Motor neuron (in vitro differentiated cells): ENCODE results near the gene LRRC8B. TPM values are rescaled to one million over a fixed set of nuclear protein-coding genes. Genes with fewer than 3 reads are reported as not detected.
A peak's percentile ranks its signal among the peaks of the same experiment; 100 is the strongest.
"Not testable (repeated sequence)": the region's sequence is repeated elsewhere in the genome, so short reads cannot be mapped to it uniquely, and the experiment has no call there.

Source experiments
- ATAC-seq, 8 experiments: fragments of 200-7000 bp; cut with Tn5 transposase; replicated peaks in 6 of 8; 2 replicates each; pipeline ENCODE4 v1.8.0; 2021; ENCODE audit warnings: mild to moderate bottlenecking in 8 of 8, moderate library complexity in 8 of 8
- H3K27ac ChIP-seq, 2 donors: fragments of 250-450 bp; sonication (Bioruptor Pico); 2 replicates each; pipeline ENCODE4 v1.9.0; 2021; ENCODE audit warnings: antibody characterized with exemption in 2 of 2, mild to moderate bottlenecking in 2 of 2, moderate library complexity in 1 of 2
- H3K4me1 ChIP-seq, 2 donors: fragments of 250-450 bp; sonication (Bioruptor Pico); replicated peaks in 1 of 2; 2 replicates each; pipeline ENCODE4 v1.6.1; 2021; ENCODE audit warnings: antibody characterized with exemption in 2 of 2, mild to moderate bottlenecking in 2 of 2, moderate library complexity in 1 of 2
- H3K4me3 ChIP-seq, 5 donors: fragments of 250-450 bp; sonication (Bioruptor Pico); 2 replicates each; pipeline ENCODE4 v1.9.0; 2021; ENCODE audit warnings: antibody characterized with exemption in 5 of 5, mild to moderate bottlenecking in 5 of 5, moderate library complexity in 4 of 5
- WGBS, 10 experiments: fragments of 450-650 bp; shearing (Covaris generic); methylation state at CpG; one replicate each; pipeline ENCODE4 v1.0.0; 2022; 5-methylcytosine and 5-hydroxymethylcytosine counted together
- in situ Hi-C, 9 experiments: fragments of 400-800 bp; cut with MboI; loops; one replicate each; pipeline ENCODE4 v1.15.0; 2021; ENCODE audit warnings: low sequenced_read_pairs in 9 of 9, low pct_unique_long_range_greater_than_20kb in 2 of 9; ENCODE audit not compliant: unreplicated experiment in 9 of 9
- total RNA-seq, 8 experiments: library from RNA; unstranded; fragments of 300-600 nt; gene quantifications; 2 replicates each; pipeline versions ENCODE4 v1.2.3 to v1.2.4, GENCODE V29; 2022

LRRC8B gene
- total RNA-seq, 8 experiments from 2014 or later = 4.2 to 37.3 (median 16.5) TPM

DNA sequence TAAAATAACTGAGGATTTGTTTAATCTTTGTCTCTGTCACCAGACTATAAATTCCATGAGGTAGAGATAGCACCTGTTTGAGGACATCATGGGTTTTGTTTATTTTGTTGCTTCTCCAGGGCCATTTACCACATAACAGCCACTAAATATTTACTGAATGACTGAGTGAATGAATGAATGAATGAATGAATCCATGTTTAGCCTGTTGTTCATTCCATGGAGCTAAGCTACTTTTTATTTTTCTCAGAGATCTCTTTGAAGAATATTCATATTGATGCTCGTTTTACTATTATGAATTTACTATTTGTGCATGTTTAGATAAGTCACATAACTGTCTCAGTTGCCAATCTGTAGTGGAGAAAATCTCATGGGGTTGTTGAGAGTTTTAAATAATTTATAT lies 17.7 kb downstream of the LRRC8B start:
- 13 to 100% (median 100%) methylated on average over 1 of the region's 1 CpG; no CpG with 5 or more reads in 3 of the 10 experiments for WGBS, 10 experiments
- peaks cover 14 to 16% of the 10 kb centered on the region in 2 donors for H3K4me1 ChIP-seq
- no peak for ATAC-seq
- in situ Hi-C loops = no loop called here
- H3K27ac ChIP-seq = no peak overlapping the region
- no peak overlapping the region for H3K4me3 ChIP-seq

- ATAC-seq, H3K27ac ChIP-seq, H3K4me3 ChIP-seq, in situ Hi-C loops: not testable (repeated sequence)
- 100% methylated on average over 1 of the region's 1 CpG; no CpG with 5 or more reads in 8 of the 10 experiments for WGBS, 10 experiments
- peaks cover 18 to 22% of the 10 kb centered on the region in 2 donors for H3K4me1 ChIP-seq
These were observed 19.0 kb downstream of the LRRC8B start for GRCh38 chr1:89543632-89544031.

GRCh38 chr1:89545264-89546038 lies 20.8 kb downstream of the LRRC8B start:
- H3K4me1 ChIP-seq = peaks cover 12 to 17% of the 10 kb centered on the region in 2 donors
- 74 to 100% (median 96%) methylated on average over 1 to 6 of the region's 6 CpGs; no CpG with 5 or more reads in 1 of the 10 experiments for WGBS, 10 experiments
- no peak overlapping the region for H3K27ac ChIP-seq
- H3K4me3 ChIP-seq = no peak overlapping the region
- in situ Hi-C loops = no loop called here
- no peak for ATAC-seq

DNA sequence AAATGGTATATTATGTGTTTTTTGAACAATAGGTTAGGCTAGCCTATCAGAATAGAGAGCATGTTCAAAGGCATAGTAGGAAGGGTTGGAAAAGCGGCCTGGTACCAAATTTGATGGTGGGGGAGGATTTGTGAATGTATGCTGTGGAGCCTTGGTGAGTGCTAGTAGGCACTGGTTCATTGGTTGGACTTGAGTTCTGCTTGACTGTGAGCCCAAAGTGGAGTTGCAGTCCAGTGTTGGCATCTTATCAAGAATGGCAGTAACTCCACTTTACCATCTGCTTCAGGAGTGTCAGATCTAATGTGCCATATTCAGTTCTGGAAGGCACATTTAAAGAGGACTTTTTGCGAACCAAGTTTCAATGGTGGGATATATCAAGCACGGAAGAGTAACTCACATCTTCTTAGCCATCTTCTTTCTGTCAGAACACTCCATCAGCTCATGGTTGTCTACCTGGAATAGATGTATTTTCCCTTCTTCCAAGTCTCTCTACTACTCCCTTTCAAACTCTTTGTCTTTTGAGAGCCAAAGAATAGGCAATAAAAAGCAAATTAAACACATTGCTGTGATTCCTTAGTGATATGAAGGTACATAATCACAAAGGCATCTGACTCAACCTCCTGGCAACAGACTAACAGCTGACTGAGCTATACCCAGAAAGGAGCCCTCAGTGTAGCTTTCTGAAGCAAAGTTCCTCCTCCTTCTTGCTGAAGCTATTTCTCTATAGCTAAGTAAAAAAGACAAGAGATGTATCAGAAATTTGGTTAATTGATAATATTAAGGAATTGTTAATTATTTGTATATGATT lies 21.7 kb downstream of the LRRC8B start:
- ATAC-seq = peak in 3 of 8 experiments; percentile 34 to 66 (median 37)
- Histone ChIP-seq H3K27ac (no peak overlapping the region), H3K4me1 (peaks cover 12 to 17% of the 10 kb centered on the region in 2 donors), H3K4me3 (no peak overlapping the region)
- 80 to 100% (median 100%) methylated on average over 1 to 3 of the region's 3 CpGs; no CpG with 5 or more reads in 3 of the 10 experiments for WGBS, 10 experiments
- in situ Hi-C loops = no loop called here

DNA sequence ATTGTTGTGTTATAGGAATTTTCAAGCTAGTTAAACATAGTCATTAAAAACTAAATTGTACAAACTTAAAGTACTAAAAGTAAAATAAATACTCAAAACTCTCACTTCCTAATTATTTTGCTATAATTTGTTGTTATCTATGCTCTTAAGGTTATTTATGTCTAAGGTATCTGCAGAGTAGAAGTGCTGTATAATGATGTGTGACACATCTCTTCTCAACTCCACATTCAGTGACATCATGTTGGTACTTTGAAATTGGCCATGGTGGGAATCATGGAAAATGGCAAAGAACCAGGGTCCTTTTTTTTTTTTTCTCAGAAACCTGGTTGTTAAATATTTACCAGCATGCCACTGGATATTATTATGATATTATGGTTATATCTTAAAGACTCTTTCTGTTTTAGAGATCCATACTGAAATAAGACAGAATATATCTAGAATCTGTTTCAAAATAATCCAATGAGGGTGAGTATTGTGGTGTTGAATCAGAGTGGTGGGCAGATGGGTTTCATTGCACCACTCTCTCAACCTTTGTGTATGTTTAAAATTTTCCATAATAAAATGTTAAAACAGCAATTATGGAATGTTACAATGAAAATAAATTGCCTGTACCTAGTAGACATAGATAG lies 22.4 kb downstream of the LRRC8B start:
- ATAC-seq = peak in 1 of 8 experiments; percentile 4
- in situ Hi-C loops = no loop called here
- H3K27ac ChIP-seq = no peak overlapping the region
- no peak overlapping the region for H3K4me3 ChIP-seq
- peaks cover 12 to 21% of the 10 kb centered on the region in 2 donors for H3K4me1 ChIP-seq

DNA sequence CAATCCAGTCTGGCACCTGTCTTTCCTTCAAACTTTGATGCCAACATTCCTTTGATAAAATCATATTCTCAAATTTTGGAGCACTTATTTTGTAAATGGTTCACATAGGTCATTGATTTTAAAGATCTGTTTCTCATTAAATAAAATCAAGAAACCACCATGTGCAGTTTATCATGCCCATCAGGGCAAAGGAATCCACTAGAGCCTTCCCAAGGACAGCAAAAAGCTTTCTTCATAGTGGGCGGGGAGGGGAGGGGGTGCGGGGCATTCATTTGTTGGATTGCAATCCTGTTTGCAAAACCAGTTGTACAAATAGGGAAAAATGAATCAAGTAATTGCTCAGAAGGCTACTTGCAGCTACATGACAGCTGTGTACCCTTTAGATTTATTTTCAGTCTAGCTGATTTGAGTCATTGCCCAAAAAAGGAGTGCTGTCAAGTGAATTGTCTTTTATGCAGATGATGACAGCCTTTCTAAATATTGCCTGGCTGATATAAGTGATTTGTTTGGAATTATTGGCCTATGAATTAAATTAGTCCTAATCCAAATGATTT lies 23.0 kb downstream of the LRRC8B start:
- ATAC-seq = peak; percentile 40 to 86 (median 76)
- peaks cover 17 to 27% of the 10 kb centered on the region in 2 donors for H3K4me1 ChIP-seq
- in situ Hi-C loops = no loop called here
- WGBS, 10 experiments = 50 to 92% (median 73%) methylated on average over 1 to 2 of the region's 2 CpGs; no CpG with 5 or more reads in 7 of the 10 experiments
- no peak overlapping the region for H3K27ac ChIP-seq
- H3K4me3 ChIP-seq = no peak overlapping the region

DNA sequence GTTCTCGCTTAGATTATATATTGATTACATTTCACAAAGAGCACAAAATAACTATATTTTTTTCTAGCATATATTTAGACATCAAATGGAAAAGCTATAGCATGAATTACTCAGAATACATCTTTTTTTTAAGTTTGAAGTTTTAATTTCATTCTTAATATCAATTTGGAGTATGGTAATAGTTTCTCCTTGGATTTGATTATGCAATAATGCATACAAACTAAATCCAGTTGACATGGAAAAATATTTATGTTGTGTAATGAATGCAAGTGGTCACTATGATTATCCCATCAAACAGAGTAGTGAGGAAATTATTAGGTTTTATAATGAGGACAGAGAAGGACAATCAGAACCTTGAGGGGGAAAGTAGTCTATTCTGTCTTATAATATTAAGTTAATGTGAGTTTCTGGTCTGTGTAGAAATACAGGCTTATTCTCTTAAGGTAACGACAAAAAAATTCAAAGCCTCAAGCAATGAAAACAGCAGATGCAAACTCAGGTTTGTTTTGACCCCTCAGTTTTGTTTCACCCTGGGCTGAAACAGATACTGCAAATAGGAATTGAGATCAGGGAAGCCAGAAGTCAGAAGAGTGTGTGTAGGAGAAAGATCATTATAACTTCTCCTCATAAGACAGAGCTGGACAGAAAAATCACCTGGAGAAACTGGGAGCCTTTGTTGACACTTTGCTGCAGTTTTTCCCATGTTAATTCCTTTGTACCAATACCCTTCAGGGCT lies 23.7 kb downstream of the LRRC8B start:
- WGBS, 10 experiments = 80 to 100% (median 96%) methylated on average over 1 to 2 of the region's 2 CpGs
- Histone ChIP-seq H3K4me1 (peaks cover 22 to 33% of the 10 kb centered on the region in 2 donors), H3K27ac (no peak overlapping the region), H3K4me3 (no peak overlapping the region)
- no peak for ATAC-seq
- in situ Hi-C loops = no loop called here

DNA sequence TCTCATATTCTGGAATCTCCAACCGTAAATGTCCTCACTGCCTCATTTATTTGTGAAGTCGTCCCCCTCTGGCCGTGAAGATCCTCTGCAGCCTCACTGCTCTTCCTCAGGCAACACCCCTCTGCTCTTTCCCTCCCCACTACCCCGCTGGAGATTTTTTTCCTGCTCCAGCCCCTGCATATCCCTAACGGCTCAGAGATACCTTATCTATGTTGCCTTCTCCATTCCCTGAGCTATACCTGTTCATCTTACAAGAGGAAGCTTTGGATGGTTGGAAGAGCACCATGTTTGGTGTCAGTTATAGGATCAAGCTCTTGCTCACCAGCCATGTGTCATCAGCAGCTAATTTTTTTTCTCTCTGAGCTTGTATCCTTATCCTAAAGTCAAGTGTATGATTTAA lies 26.4 kb downstream of the LRRC8B start:
- WGBS, 10 experiments = 80 to 100% (median 96%) methylated on average over 1 to 5 of the region's 5 CpGs; no CpG with 5 or more reads in 1 of the 10 experiments
- Histone ChIP-seq H3K27ac (no peak overlapping the region), H3K4me1 (peaks cover 28 to 40% of the 10 kb centered on the region in 2 donors), H3K4me3 (no peak overlapping the region)
- in situ Hi-C loops = no loop called here
- no peak for ATAC-seq

- WGBS, 10 experiments = 0 to 79% (median 40%) methylated on average over 1 to 2 of the region's 2 CpGs
- Histone ChIP-seq H3K27ac (no peak overlapping the region), H3K4me3 (no peak overlapping the region), H3K4me1 (peaks cover 17 to 27% of the 10 kb centered on the region in 2 donors)
- in situ Hi-C loops = no loop called here
- peak; percentile 66 to 85 (median 79) for ATAC-seq
These were observed 27.9 kb downstream of the LRRC8B start for GRCh38 chr1:89552471-89553081.

DNA sequence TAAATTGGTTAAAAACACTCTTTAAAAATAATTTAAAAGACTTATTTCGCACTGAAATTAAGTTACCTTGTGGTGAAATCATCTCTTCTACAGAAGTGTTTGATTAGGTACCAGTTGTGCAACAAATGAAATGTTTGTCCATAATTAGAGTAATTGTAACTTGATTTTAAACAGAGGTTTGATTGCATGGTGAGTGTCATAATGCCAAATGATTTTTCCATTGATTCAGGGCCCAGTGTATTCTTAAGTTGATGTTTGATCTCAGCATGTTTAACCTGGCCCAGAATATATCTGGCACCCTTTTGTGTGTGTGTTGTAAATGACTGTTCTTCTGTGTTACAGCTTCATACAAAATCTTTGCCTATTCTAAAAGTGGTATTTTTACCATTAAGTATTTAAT lies 28.5 kb downstream of the LRRC8B start:
- in situ Hi-C loops = no loop called here
- H3K27ac ChIP-seq = no peak overlapping the region
- ATAC-seq = no peak
- WGBS, 10 experiments = 13 to 93% (median 80%) methylated on average over 1 of the region's 1 CpG; no CpG with 5 or more reads in 2 of the 10 experiments
- no peak overlapping the region for H3K4me3 ChIP-seq
- peaks cover 15 to 23% of the 10 kb centered on the region in 2 donors for H3K4me1 ChIP-seq

DNA sequence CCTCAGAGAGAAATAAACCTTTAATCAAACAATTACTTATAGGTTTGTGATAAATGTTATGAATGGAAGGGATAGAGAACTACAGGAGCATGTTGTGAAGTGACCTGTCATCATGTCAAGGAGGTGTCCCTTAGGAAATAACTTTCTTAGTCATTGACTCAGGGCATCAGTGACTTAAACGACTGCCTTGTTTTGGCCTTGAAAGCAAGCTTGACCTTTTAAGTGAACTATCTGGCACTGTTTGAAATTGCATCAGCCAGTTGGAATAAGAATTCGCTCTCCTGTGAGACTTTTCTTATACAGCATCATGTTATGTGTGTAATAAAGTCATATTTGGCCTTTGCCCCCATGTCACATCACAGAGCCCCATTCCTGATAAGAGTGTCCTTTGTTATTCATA lies 30.9 kb downstream of the LRRC8B start:
- H3K27ac ChIP-seq = no peak overlapping the region
- WGBS, 10 experiments = 63 to 100% (median 75%) methylated on average over 1 to 2 of the region's 2 CpGs; no CpG with 5 or more reads in 3 of the 10 experiments
- H3K4me1 ChIP-seq = peaks cover 15 to 23% of the 10 kb centered on the region in 2 donors
- no peak for ATAC-seq
- in situ Hi-C loops = no loop called here
- H3K4me3 ChIP-seq = no peak overlapping the region
